Lung microvascular endothelial cell (primary cell): ENCODE results near the gene IFNE. TPM values are rescaled to one million over a fixed set of nuclear protein-coding genes. Genes with fewer than 3 reads are reported as not detected.

Source experiments
- DNase-seq, 2 donors: peaks; one replicate each; pipeline versions ENCODE4 v3.0.0 to v3.0.0-alpha.2; 2010; ENCODE audit warnings: low read depth in 2 of 2
- total RNA-seq: library from RNA; depleted of rRNA; stranded (reverse); fragments of >200 nt; gene quantifications from 2 replicates; pipeline ENCODE4 v1.2.1, GENCODE V29; 2014

IFNE gene, protein sequence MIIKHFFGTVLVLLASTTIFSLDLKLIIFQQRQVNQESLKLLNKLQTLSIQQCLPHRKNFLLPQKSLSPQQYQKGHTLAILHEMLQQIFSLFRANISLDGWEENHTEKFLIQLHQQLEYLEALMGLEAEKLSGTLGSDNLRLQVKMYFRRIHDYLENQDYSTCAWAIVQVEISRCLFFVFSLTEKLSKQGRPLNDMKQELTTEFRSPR
- total RNA-seq, result 0.22 TPM in 1 of 2 replicates, not detected in the other

DNA sequence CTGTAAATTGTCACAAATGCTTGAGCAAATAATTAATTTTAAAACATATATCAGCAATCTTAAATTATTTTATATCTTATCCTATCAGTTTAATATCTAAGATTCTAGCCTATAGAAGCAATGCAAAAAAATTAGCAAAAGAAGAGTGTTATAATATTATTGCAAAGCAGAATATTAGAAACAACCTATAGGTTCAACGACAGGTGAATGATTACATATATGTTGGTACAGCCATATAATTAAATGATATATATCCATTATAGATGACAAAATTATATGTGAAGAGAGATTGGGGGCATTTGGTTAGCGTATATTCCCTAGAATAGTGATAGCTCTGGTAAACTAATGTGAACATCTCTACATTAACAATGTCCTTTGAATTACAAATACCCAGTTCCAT lies at the start of gene IFNE:
TSS of gene IFNE (minus strand) at position 101 of the 400 bp plus-strand sequence. CDS start 619 bp downstream, outside the sequence.
- no peak for DNase-seq

GRCh38 chr9:21528123-21528808 lies 46.2 kb upstream of the IFNE start:
- DNase-seq, result no peak

DNA sequence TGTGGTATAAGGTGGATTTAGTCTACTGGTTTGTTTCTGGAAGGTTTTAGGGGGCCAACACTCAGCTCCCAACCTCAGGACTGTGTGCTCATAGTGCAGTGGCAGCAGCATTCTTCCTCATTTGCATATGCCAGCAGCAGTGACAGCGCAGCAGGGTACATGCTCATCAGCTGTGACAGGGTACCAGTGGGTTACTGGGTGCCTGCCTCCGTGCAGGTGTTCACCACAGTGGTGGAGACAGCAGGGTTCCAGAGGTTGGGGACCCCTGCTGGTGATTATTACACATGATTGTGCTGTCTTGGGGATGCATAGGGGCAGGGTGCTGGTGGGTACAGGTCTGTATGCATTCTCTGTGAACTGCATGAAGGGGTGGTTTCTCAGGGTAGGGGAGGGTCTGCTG lies 45.5 kb upstream of the IFNE start:
- no peak for DNase-seq

- DNase-seq, result no peak
These were observed 43.1 kb upstream of the IFNE start for GRCh38 chr9:21525174-21525573.

DNA sequence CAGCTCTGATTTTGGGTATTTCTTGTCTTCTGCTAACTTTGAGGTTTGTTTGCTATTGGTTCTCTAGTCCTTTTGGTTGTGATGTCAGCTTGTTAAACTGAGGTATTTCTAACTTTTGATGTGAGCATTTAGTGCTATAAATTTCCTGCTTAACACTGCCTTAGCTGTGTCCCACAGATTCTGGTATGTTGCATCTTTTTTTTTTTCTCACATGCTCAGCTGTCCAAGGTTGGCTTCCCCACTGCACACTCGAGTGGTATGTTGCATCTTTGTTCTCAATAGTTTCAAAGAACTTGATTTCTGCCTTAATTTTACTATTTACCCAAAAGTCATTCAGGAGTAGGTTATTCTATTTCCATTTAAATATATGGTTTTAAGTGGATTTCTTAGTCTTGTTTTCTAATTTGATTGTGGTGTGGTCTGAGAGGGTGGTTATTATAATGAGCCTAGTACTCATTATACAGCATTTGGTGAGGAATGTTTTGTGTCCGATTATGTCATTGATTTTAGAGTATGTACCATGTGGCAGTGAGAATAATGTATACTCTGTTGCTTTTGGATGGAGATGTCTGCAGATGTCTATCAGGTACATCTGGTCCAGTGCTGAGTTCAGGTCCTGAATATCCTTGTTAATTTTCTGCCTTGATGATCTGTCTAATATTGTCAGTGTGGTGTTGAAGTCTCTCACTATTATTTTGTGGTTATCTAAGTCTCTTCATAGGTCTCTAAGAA lies 42.2 kb upstream of the IFNE start:
- no peak for DNase-seq

DNA sequence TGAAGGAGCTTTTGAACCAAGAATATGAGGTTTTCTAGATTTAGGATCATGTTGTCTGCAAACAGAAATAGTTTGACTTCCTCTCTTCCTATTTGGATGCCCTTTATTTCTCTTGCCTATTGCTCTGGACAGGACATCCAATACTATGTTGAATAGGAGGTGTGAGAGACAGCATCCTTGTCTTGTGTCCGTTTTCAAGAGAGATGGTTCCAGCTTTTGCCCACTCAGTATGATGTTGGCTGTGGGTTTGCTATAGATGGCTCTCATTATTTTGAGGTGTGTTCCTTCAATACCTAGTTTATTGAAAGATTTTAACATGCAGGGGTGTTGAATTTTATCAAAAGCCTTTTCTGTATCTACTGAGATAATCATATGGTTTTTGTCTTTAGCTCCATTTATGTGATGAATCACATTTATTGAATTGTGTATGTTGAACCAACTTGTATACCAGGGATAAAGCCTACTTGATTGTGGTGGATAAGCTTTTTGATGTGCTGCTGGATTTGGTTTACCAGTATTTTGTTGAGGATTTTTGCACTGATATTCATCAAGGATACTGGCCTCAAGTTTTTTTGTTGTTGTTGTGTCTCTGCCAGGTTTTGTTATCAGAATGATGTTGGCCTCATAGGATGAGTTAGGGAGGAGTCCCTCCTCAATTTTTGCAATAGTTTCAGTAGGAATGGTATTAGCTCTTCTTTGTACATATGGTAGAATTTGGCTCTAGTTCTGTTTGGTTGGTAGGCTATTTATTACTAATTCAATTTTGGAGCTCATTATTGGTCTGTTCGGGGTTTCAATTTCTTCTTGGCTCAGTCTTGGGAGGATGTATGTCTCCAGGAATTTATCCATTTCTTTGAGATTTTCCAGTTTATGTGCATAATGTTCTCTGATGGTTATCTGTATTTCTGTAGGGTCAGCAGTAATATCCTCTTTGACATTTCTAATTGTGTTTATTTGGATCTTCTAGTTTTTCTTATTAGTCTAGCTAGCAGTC lies 41.2 kb upstream of the IFNE start:
- no peak for DNase-seq

DNA sequence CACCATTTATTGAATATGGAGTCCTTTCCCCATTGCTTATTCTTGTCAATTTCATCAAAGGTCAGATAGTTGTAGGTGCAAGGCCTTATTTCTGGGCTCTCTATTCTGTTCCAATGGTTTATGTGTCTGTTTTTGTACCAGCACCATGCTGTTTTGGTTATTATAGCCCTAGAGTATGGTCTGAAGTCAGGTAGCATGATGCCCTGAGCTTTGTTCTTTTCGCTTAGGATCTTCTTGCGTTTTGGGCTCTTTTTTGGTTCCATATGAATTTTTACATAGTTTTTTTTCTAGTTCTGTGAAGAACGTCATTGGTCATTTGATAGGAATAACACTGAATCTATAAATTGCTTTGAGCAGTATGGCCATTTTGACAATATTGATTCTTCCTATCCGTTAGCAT lies 40.2 kb upstream of the IFNE start:
- DNase-seq, result no peak

- DNase-seq, result no peak
These were observed 39.3 kb upstream of the IFNE start for GRCh38 chr9:21521448-21521847.

DNA sequence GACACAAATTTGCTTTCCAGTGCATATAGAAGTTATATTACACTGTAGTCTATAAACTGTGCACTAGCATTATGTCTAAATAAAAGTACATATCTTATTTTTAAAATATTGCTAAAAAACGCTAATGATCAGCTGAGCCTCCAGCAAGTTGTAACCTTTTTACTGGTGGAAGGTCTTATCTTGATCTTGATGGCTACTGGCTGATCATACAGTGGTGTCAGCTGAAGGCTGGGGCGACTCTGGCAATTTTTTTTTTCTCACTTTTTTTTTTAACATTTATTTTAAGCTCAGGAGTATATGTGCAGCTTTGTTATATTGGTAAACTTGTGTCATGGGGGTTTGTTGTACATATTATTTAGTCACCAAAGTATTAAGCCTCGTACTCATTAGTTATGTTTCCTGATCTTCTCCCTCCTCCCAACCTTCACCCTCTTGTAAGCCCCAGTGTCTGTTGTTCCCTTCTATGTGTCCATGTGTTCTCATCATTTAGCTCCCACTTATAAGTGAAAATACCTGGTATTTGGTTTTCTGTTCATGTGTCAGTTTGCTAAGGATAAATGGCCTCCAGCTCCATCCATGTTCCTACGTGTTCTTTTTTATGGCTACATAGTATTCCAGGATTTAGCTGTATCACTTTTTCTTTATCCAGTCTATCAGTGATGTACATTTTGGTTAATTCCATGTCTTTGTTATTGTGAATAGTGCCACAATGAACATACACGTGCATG lies 38.6 kb upstream of the IFNE start:
- no peak for DNase-seq

DNA sequence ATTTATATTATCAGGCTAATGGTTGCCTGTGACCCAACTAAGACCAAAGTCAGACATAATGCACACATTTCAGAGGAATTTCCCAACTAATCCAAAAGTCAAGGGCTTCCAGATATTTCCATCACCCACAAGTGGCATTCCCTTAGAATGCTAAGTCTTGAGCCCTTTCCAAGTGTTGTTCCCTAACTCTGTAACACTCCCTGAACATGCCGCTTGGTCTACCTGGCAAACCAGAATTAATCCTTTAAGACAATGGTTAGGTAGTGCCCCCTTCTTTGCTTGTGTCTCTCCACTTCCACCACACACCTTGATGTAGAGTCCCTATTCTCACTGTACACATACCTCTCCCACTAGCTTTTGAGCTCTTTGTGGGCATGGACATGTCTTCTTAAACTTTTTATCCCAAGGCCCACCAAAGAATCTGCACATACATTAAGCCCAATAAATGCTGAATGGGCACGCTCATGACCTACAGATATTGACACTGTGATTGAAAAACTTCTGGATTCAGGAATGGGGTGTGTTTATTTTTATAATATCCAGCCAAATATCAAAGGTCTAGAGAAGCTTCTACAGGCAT lies 37.8 kb upstream of the IFNE start:
- no peak for DNase-seq

DNA sequence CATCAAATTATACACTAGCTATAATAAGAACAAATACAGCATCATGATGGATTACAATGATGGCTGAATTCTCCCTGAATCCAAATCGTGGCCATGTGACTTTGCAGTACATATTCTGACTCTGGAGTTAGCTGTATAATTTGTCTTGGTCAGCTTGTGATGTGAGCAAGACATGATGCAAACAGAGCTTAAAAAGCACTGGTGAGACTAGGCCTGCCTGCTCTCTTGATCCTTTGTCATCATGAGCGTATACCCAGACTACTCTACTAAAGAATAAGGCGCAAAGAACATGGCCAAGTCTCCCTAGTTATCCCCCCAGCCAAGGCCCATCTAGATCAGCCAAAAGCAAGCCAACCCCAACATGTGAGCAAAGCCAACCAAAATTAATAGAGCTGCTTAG lies 34.7 kb upstream of the IFNE start:
- DNase-seq, result no peak

DNA sequence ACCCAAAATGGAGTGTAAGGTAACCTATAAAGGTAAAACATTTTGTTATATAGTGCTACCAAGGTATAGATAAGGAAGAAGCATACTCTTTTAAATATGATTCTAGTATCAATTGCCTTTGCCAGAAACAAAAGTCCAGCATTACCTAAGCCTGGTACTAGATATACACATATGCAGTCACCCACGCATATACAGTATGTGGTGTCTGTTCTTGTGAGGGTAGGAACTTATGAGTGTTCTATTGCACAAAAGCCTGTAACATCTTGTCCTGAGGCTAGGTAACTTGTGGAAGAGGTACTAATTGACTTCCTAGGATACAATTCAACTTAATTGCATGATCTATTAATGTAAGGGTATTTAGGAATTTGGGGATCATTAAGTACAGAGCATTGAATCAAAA lies 31.3 kb upstream of the IFNE start:
- no peak for DNase-seq

- DNase-seq, result peak in 1 of 2 donors; percentile 8
These were observed 28.7 kb upstream of the IFNE start for GRCh38 chr9:21510806-21511205.

GRCh38 chr9:21507483-21507790 lies 25.3 kb upstream of the IFNE start:
- no peak for DNase-seq

- DNase-seq, result peak; percentile 65 to 86
These were observed 24.7 kb upstream of the IFNE start for GRCh38 chr9:21506626-21507482.

DNA sequence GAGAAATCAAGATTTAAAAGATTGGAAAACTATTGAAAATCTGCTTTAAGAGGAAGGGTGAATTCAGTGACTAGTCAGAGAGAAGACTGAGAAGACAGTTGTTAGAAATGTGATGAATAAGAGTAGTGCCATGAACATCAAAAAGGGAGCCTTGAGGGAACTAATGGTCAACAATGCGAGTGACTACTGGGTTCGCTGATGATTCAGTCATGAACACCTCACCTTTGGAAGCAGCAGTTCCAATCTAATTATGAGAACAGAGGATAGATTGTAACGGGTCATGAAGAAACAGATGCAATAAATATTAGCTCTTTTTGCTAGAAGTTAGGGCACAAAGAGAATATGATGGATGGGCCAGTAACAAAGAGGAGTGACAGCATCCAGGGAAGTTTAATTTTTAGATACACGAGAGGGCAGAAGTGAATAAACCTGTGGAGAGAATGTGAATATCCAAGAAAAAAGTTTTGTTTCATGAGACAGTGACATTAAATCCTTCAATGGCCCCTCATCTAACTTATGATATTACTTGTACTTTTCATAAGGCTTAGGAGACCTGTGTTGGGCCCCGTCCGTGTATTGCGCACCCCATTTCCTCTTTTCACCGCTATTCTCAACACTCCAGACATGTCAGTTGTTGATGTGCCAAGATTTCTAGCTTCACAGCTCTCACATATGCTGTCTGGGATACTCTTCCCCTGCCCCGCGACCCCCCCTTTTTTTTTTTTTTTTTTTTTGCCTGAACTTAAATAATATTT lies 23.5 kb upstream of the IFNE start:
- DNase-seq, result peak in 1 of 2 donors; percentile 56

GRCh38 chr9:21504894-21505293 lies 22.8 kb upstream of the IFNE start:
- no peak for DNase-seq

GRCh38 chr9:21504113-21504512 lies 22.0 kb upstream of the IFNE start:
- DNase-seq, result no peak

GRCh38 chr9:21502586-21502985 lies 20.5 kb upstream of the IFNE start:
- DNase-seq, result no peak
